ENCODE results near the gene TAF3.

The TAF3 gene

GRCh38 chr10:7917736-7918135 is 99.4 kb downstream of the TAF3 start:
- no peak overlapping the region for H3K27ac ChIP-seq

GRCh38 chr10:7922707-7923106 is 104.4 kb downstream of the TAF3 start:
- Histone ChIP-seq H3K27ac (no peak overlapping the region), H3K4me3 (no peak overlapping the region)

More at GRCh38 chr10:7917736-7918135, 99.4 kb downstream of the TAF3 start:
- H3K4me3 ChIP-seq, result no peak overlapping the region

- H3K27ac ChIP-seq, result no peak overlapping the region
- no peak overlapping the region for H3K4me3 ChIP-seq
Observed at GRCh38 chr10:7928536-7928935, 110.2 kb downstream of the TAF3 start.

GRCh38 chr10:7932301-7933036 is 114.2 kb downstream of the TAF3 start:
- H3K27ac ChIP-seq, result no peak overlapping the region
- no peak overlapping the region for H3K4me3 ChIP-seq

- Histone ChIP-seq H3K4me3 (no peak overlapping the region), H3K27ac (no peak overlapping the region)
Observed at GRCh38 chr10:7933262-7933661, 115.0 kb downstream of the TAF3 start.

- Histone ChIP-seq H3K27ac (no peak overlapping the region), H3K4me3 (no peak overlapping the region)
Observed at GRCh38 chr10:7933757-7934156, 115.5 kb downstream of the TAF3 start.

GRCh38 chr10:7937315-7937945 is 119.1 kb downstream of the TAF3 start:
- H3K27ac ChIP-seq, result no peak overlapping the region
- no peak overlapping the region for H3K4me3 ChIP-seq

- H3K27ac ChIP-seq, result no peak overlapping the region
Observed at GRCh38 chr10:7941576-7941975, 123.3 kb downstream of the TAF3 start.

GRCh38 chr10:7942316-7942715 is 124.0 kb downstream of the TAF3 start:
- Histone ChIP-seq H3K4me3 (no peak overlapping the region), H3K27ac (no peak overlapping the region)

More at GRCh38 chr10:7941576-7941975, 123.3 kb downstream of the TAF3 start:
- no peak overlapping the region for H3K4me3 ChIP-seq

- Histone ChIP-seq H3K4me3 (no peak overlapping the region), H3K27ac (no peak overlapping the region)
Observed at GRCh38 chr10:7942859-7943258, 124.6 kb downstream of the TAF3 start.

GRCh38 chr10:7944215-7944480 is 125.8 kb downstream of the TAF3 start:
- Histone ChIP-seq H3K4me3 (no peak overlapping the region), H3K27ac (no peak overlapping the region)

GRCh38 chr10:7944537-7944936 is 126.2 kb downstream of the TAF3 start:
- H3K27ac ChIP-seq, result no peak overlapping the region
- H3K4me3 ChIP-seq, result no peak overlapping the region

GRCh38 chr10:7945034-7945433 is 126.7 kb downstream of the TAF3 start:
- Histone ChIP-seq H3K27ac (no peak overlapping the region), H3K4me3 (no peak overlapping the region)

- Histone ChIP-seq H3K4me3 (no peak overlapping the region), H3K27ac (no peak overlapping the region)
Observed at GRCh38 chr10:7945469-7946187, 127.3 kb downstream of the TAF3 start.

GRCh38 chr10:7948371-7949000 is 130.2 kb downstream of the TAF3 start:
- Histone ChIP-seq H3K27ac (no peak overlapping the region), H3K4me3 (no peak overlapping the region)

GRCh38 chr10:7950981-7951847 is 132.9 kb downstream of the TAF3 start:
- Histone ChIP-seq H3K4me3 (no peak overlapping the region), H3K27ac (no peak overlapping the region)

GRCh38 chr10:7952266-7952665 is 134.0 kb downstream of the TAF3 start:
- H3K27ac ChIP-seq, result no peak overlapping the region

GRCh38 chr10:7953447-7953846 is 135.1 kb downstream of the TAF3 start:
- H3K4me3 ChIP-seq, result no peak overlapping the region
- H3K27ac ChIP-seq, result no peak overlapping the region

More at GRCh38 chr10:7952266-7952665, 134.0 kb downstream of the TAF3 start:
- H3K4me3 ChIP-seq, result no peak overlapping the region

- H3K4me3 ChIP-seq, result no peak overlapping the region
Observed at GRCh38 chr10:7955446-7955845, 137.1 kb downstream of the TAF3 start.

GRCh38 chr10:7956508-7956907 is 138.2 kb downstream of the TAF3 start:
- Histone ChIP-seq H3K27ac (no peak overlapping the region), H3K4me3 (no peak overlapping the region)

More at GRCh38 chr10:7955446-7955845, 137.1 kb downstream of the TAF3 start:
- H3K27ac ChIP-seq, result no peak overlapping the region

Measured in skin epidermis (tissue), 12 donors.